Smooth muscle cell (in vitro differentiated cells): ENCODE results near the gene PHLPP1. TPM values are rescaled to one million over a fixed set of nuclear protein-coding genes. Genes with fewer than 3 reads are reported as not detected.

Experiments used
- DNase-seq: peaks from one replicate; lab custom pipeline; 2025; ENCODE audit not compliant: unreplicated experiment; lab: John Stamatoyannopoulos, UW
- H2AFZ ChIP-seq: fragments of 200-600 bp; sonication (generic); 2 replicates; pipeline ENCODE4 v1.6.0; 2016; ENCODE audit warnings: antibody characterized with exemption, low read depth, mild to moderate bottlenecking
- H3F3A ChIP-seq: fragments of 200-600 bp; sonication (generic); 2 replicates; pipeline ENCODE4 v1.6.0; 2017; ENCODE audit warnings: antibody characterized with exemption, low read depth
- H3K27ac ChIP-seq: fragments of 200-600 bp; sonication (generic); 2 replicates; pipeline ENCODE4 v1.5.1; 2016; ENCODE audit warnings: low read depth, mild to moderate bottlenecking
- H3K27me3 ChIP-seq: fragments of 200-600 bp; sonication (generic); 2 replicates; pipeline ENCODE4 v1.6.1; 2016; ENCODE audit warnings: low read depth, mild to moderate bottlenecking
- H3K36me3 ChIP-seq: fragments of 200-600 bp; sonication (generic); 2 replicates; pipeline ENCODE4 v1.5.1; 2016; ENCODE audit warnings: low read depth
- H3K4me1 ChIP-seq: fragments of 200-600 bp; sonication (generic); 2 replicates; pipeline ENCODE4 v1.5.1; 2016; ENCODE audit warnings: low read depth
- H3K4me2 ChIP-seq: fragments of 200-600 bp; sonication (generic); 2 replicates; pipeline ENCODE4 v1.6.0; 2016; ENCODE audit warnings: mild to moderate bottlenecking
- H3K4me3 ChIP-seq: fragments of 200-600 bp; sonication (generic); 2 replicates; pipeline ENCODE4 v1.5.1; 2016; ENCODE audit warnings: mild to moderate bottlenecking
- H3K79me2 ChIP-seq: fragments of 200-600 bp; sonication (generic); 2 replicates; pipeline ENCODE4 v1.6.0; 2016; ENCODE audit warnings: low read depth, mild to moderate bottlenecking
- H3K9ac ChIP-seq: fragments of 200-600 bp; sonication (generic); 2 replicates; pipeline ENCODE4 v1.6.0; 2016; ENCODE audit warnings: low read depth
- H3K9me3 ChIP-seq: fragments of 200-600 bp; sonication (generic); replicated peaks from 2 replicates; pipeline ENCODE4 v1.5.1; 2016; ENCODE audit warnings: low read depth
- H4K20me1 ChIP-seq: fragments of 200-600 bp; sonication (generic); 2 replicates; pipeline ENCODE4 v1.6.0; 2016; ENCODE audit warnings: low read depth
- CTCF ChIP-seq: fragments of 200-600 bp; sonication (generic); IDR thresholded peaks from 2 replicates; pipeline ENCODE4 v1.5.1; 2017; ENCODE audit warnings: borderline replicate concordance, mild to moderate bottlenecking, antibody characterized with exemption; ENCODE audit not compliant: insufficient read depth, poor library complexity, severe bottlenecking
- WGBS: methylation state at CpG from one replicate; pipeline ENCODE4 v1.1.7; 2016; ENCODE audit warnings: low lambda C conversion rate; 5-methylcytosine and 5-hydroxymethylcytosine counted together
- polyA plus RNA-seq: library from polyadenylated mRNA; unstranded; fragments of >200 nt; fragmentation: Nextera tagmentation; extraction: Ambion mirVana; gene quantifications from 2 replicates; pipeline ENCODE4 v1.2.1, GENCODE V29; 2016
- total RNA-seq: library from RNA; depleted of rRNA; stranded (reverse); fragments of >200 nt; gene quantifications from 2 replicates; pipeline ENCODE4 v1.2.3, GENCODE V29; 2014

The PHLPP1 gene
- total and polyA plus RNA-seq, 2 experiments from 2014 or later = 1.1 to 4.3 TPM

GRCh38 chr18:62938006-62938405 lies 222.7 kb downstream of the PHLPP1 start:
- no peak overlapping the region for H2AFZ ChIP-seq
- H3K79me2 ChIP-seq = no peaks in the 10 kb centered on the region
- no peak for TF ChIP-seq CTCF
- no peak overlapping the region for H3K4me2 ChIP-seq
- H3K36me3 ChIP-seq = no peaks in the 10 kb centered on the region
- H3K27ac ChIP-seq = no peak overlapping the region
- DNase-seq = no peak
- H4K20me1 ChIP-seq = no peaks in the 10 kb centered on the region
- 91% methylated on average over 1 of the region's 1 CpG for WGBS
- no peaks in the 10 kb centered on the region for H3K27me3 ChIP-seq
- H3K9me3 ChIP-seq = peaks cover 2% of the 10 kb centered on the region
- H3K9ac ChIP-seq = no peak overlapping the region
- no peak overlapping the region for H3K4me3 ChIP-seq
- H3F3A ChIP-seq = no peaks in the 10 kb centered on the region
- H3K4me1 ChIP-seq = no peaks in the 10 kb centered on the region

- Histone ChIP-seq H4K20me1 (no peaks in the 10 kb centered on the region), H3K36me3 (no peaks in the 10 kb centered on the region), H3K4me3 (no peak overlapping the region), H2AFZ (no peak overlapping the region), H3K9me3 (peaks cover 2% of the 10 kb centered on the region), H3K27me3 (no peaks in the 10 kb centered on the region), H3K4me2 (no peak overlapping the region), H3K27ac (no peak overlapping the region), H3K79me2 (no peaks in the 10 kb centered on the region), H3K4me1 (no peaks in the 10 kb centered on the region), H3F3A (no peaks in the 10 kb centered on the region), H3K9ac (no peak overlapping the region)
- DNase-seq = no peak
- TF ChIP-seq CTCF = no peak
These were observed 223.1 kb downstream of the PHLPP1 start for GRCh38 chr18:62938487-62938886.

- H3K27ac ChIP-seq = no peak overlapping the region
- no peaks in the 10 kb centered on the region for H3K36me3 ChIP-seq
- DNase-seq = no peak
- TF ChIP-seq CTCF = no peak
- no peak overlapping the region for H3K4me3 ChIP-seq
- no peaks in the 10 kb centered on the region for H4K20me1 ChIP-seq
- H3K27me3 ChIP-seq = no peaks in the 10 kb centered on the region
- H3K4me2 ChIP-seq = no peak overlapping the region
- no peak overlapping the region for H3K9ac ChIP-seq
- H3F3A ChIP-seq = no peaks in the 10 kb centered on the region
- no peaks in the 10 kb centered on the region for H3K9me3 ChIP-seq
- WGBS = 86% methylated on average over 6 of the region's 6 CpGs
- H3K79me2 ChIP-seq = no peaks in the 10 kb centered on the region
- H3K4me1 ChIP-seq = no peaks in the 10 kb centered on the region
- H2AFZ ChIP-seq = no peak overlapping the region
These were observed 224.1 kb downstream of the PHLPP1 start for GRCh38 chr18:62939433-62939832.

GRCh38 chr18:62939926-62940325 lies 224.6 kb downstream of the PHLPP1 start:
- Histone ChIP-seq H3F3A (no peaks in the 10 kb centered on the region), H3K36me3 (no peaks in the 10 kb centered on the region), H3K9ac (no peak overlapping the region), H3K4me3 (no peak overlapping the region), H3K79me2 (no peaks in the 10 kb centered on the region), H4K20me1 (no peaks in the 10 kb centered on the region), H3K4me1 (no peaks in the 10 kb centered on the region), H3K27ac (no peak overlapping the region), H2AFZ (no peak overlapping the region), H3K4me2 (no peak overlapping the region), H3K9me3 (no peaks in the 10 kb centered on the region), H3K27me3 (no peaks in the 10 kb centered on the region)
- TF ChIP-seq CTCF = no peak
- no peak for DNase-seq
- WGBS = 98% methylated on average over 3 of the region's 3 CpGs
